HG03354 (cell line): Measurements from ENCODE around the gene ZNF654.
A peak's percentile ranks its signal among the peaks of the same experiment; 100 is the strongest.

Experiments used
- ATAC-seq: cut with Tn5 transposase; IDR thresholded peaks from one replicate; pipeline ENCODE4 v1.9.1; 2021; ENCODE audit warnings: mild to moderate bottlenecking; ENCODE audit not compliant: unreplicated experiment, poor library complexity, severe bottlenecking

The ZNF654 gene

DNA sequence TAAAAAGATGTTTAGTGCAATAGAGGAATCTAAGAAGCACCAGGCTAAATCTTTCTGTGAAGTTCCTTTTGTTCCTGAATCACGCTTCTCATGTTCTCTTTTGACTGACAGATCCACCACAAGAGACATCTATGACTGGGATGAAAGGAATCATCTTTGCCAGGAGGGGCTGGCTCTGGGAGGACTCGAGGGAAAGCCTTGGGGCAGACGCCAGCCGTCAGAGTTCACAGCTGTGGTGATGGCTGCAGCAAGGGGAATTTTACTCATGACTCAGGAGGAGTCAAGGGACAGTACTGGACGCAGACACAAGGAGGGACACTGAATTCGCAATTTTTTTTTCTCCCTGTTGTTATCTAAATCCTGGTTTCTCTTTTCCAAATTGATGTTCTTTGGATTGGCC, 129.4 kb downstream of the ZNF654 start:
- no peak for ATAC-seq

DNA sequence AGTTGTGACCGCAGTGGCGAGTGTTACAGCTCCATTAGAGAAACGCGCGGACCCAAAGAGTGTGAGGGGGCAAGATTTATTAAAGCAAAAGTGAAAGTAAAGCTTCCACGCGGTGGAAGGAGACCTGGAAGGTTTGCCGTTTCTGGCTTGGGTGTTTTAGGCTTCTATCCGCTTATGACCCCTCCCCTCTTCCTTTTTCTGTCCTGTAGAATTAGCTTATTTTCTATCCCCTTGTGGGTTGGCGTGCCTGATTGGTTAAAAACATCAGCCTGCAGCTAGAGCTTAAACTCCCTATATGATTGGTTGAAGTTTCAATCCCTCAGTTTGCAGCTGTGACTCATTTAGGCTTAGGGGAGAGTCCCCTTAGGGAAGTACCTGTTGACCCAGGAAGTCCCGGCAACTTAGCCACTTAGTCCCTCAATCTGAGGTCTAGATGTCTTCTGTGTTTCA, 130.3 kb downstream of the ZNF654 start:
- peak; percentile 88 for ATAC-seq

DNA sequence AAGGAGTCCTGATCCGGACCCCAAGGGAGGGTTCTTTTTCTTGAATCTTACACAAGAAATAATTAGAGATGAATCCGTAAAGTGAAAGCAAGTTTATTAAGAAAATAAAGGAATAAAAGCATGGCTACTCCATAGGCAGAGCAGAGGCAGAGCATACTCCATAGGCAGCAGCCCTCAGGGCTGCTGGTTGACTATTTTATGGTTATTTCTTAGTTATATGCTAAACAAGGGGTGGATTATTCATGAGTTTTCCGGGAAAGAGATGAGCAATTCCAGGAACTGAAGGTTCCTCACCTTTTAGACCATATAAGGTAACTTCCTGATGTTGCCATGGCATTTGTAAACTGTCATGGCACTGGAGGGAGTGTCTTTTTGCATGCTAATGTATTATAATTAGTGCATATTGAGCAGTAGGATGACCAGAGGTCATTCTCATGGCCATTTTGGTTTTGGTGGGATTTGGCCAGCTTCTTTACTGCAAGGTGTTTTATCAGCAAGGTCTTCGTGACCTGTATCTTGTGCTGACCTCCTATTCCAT, 132.9 kb downstream of the ZNF654 start:
- ATAC-seq: no peak

DNA sequence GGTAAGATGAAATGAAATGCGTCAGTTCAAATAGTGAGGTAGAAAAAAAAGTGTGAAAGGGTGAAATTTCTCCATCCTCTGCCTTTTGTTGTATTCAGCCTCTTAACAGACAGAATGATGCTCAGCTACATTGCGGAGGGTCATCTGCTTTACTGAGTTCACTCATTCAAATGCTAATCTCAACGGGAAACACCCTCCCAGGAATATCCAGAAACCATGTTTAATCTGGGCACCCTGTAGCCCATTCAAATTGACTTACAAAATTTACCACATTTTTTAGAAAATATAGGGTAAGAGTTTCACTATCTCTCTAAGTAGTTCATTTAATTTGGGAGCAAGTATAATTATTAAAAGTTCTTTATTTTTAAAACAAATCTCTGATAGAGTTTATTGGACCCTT, 133.6 kb downstream of the ZNF654 start:
- no peak for ATAC-seq
